ENCODE data around the gene IER3IP1. TPM values are rescaled to one million over a fixed set of nuclear protein-coding genes. Genes with fewer than 3 reads are reported as not detected.
"Not testable (repeated sequence)": the region's sequence is repeated elsewhere in the genome, so short reads cannot be mapped to it uniquely, and the experiment has no call there.

The IER3IP1 gene
- total RNA-seq, 1 experiment from 2014 or later, result 7.6 TPM

DNA sequence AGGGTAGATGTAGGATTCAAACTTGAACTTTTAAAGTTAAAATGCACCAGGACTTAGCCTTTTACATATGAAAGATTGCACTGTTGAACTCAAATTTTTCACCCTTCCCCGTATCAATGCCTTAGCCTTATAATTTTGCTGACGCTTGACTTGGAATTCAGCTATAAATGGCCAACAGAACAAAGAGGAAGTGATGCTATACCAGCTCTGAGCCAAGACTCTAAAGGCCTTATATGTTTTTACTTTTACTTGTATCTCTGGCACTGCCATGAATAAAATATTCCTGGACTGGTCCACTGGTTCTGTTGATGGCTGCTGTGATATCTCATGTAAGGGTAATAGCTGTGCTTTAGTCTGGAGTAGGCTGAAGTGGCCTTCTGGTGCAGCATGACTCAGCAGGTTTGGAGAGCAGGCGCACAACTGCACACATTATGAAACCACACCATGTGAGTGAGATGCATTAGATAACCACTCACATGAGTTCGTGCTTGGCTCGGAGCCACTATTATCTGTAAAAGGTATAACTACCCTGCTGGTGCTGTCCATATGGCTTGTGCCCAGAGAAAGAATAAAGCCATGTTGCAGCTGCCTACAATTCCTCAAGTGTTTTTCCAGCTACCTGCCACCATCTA, 8.4 kb upstream of the IER3IP1 start:
- Histone ChIP-seq H3K14ac (ENCODE audit: insufficient read depth, low read length) (no peak overlapping the region), H4K8ac (replicated peaks; ENCODE audit: insufficient read length, low read depth, low read length) (no peak overlapping the region), H3K79me1 (ENCODE audit: insufficient read depth, low read depth, low read length, poor library complexity, severe bottlenecking) (no peaks in the 10 kb centered on the region), H2BK12ac (ENCODE audit: insufficient read length, low read depth, low read length) (no peak overlapping the region), H2AK5ac (ENCODE audit: insufficient read length, low read length) (no peak overlapping the region), H3K4me1 (ENCODE audit: insufficient read depth, low read length) (no peaks in the 10 kb centered on the region), H2AFZ (ENCODE audit: low read length) (no peak overlapping the region), H2BK5ac (ENCODE audit: insufficient read length, low read length) (no peak overlapping the region), H3K18ac (ENCODE audit: insufficient read length, low read depth, low read length) (no peak overlapping the region), H3K4me2 (ENCODE audit: insufficient read depth, insufficient read length, low read length) (no peak overlapping the region), H3T11ph (ENCODE audit: low read length) (no peak overlapping the region), H3K23ac (ENCODE audit: insufficient read length, low read depth, low read length) (no peak overlapping the region), H2BK15ac (ENCODE audit: low read depth, low read length) (no peak overlapping the region), H3K4ac (ENCODE audit: low read depth, low read length) (no peak overlapping the region), H3K56ac (ENCODE audit: insufficient read length, low read depth, low read length) (no peak overlapping the region), H4K5ac (ENCODE audit: insufficient read length, low read depth, low read length) (no peak overlapping the region), H3K27me3 (ENCODE audit: insufficient read depth, low read length) (no peaks in the 10 kb centered on the region), H2BK20ac (ENCODE audit: low read depth, low read length, poor library complexity, severe bottlenecking) (no peak overlapping the region), H3K23me2 (ENCODE audit: insufficient read length, low read depth, low read length, poor library complexity, severe bottlenecking) (no peaks in the 10 kb centered on the region), H4K20me1 (ENCODE audit: control insufficient read depth, insufficient read depth, insufficient read length) (no peaks in the 10 kb centered on the region), H4K91ac (ENCODE audit: insufficient read length, low read depth, low read length) (no peak overlapping the region), H3K79me2 (ENCODE audit: insufficient read depth, low read length) (no peaks in the 10 kb centered on the region), H2BK120ac (ENCODE audit: low read depth, low read length, poor library complexity, severe bottlenecking) (no peak overlapping the region), H3K9ac (ENCODE audit: extremely low read depth, insufficient read length, low read length) (no peak overlapping the region), H3K27ac (ENCODE audit: insufficient read length, low read depth, low read length) (no peak overlapping the region), H3K9me3 (ENCODE audit: control insufficient read depth, low read depth, low read length) (peaks cover 13% of the 10 kb centered on the region)
- no peak for DNase-seq
- H3K36me3 Mint-ChIP-seq (ENCODE audit: insufficient read depth in 1 of 3, low read depth in 3 of 3), result peaks cover 8 to 21% (median 13%) of the 10 kb centered on the region in 3 experiments
- H3K27ac Mint-ChIP-seq, result no peak overlapping the region
- no peak overlapping the region for H3K4me3 Mint-ChIP-seq
- peaks cover 5 to 11% of the 10 kb centered on the region in 2 experiments for H3K4me1 Mint-ChIP-seq
- no CpG with 5 or more reads among the region's 5 CpGs for WGBS (ENCODE audit: extremely low coverage, insufficient read length, low lambda C conversion rate)
- TF ChIP-seq, protein P1, sequence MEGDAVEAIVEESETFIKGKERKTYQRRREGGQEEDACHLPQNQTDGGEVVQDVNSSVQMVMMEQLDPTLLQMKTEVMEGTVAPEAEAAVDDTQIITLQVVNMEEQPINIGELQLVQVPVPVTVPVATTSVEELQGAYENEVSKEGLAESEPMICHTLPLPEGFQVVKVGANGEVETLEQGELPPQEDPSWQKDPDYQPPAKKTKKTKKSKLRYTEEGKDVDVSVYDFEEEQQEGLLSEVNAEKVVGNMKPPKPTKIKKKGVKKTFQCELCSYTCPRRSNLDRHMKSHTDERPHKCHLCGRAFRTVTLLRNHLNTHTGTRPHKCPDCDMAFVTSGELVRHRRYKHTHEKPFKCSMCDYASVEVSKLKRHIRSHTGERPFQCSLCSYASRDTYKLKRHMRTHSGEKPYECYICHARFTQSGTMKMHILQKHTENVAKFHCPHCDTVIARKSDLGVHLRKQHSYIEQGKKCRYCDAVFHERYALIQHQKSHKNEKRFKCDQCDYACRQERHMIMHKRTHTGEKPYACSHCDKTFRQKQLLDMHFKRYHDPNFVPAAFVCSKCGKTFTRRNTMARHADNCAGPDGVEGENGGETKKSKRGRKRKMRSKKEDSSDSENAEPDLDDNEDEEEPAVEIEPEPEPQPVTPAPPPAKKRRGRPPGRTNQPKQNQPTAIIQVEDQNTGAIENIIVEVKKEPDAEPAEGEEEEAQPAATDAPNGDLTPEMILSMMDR (conservative IDR thresholded peaks at IDR 0.05), result no peak
- peaks cover 28 to 29% of the 10 kb centered on the region in 2 experiments for H3K9me3 Mint-ChIP-seq
- H3K27me3 Mint-ChIP-seq (ENCODE audit: low read depth), result peaks cover 22% of the 10 kb centered on the region

DNA sequence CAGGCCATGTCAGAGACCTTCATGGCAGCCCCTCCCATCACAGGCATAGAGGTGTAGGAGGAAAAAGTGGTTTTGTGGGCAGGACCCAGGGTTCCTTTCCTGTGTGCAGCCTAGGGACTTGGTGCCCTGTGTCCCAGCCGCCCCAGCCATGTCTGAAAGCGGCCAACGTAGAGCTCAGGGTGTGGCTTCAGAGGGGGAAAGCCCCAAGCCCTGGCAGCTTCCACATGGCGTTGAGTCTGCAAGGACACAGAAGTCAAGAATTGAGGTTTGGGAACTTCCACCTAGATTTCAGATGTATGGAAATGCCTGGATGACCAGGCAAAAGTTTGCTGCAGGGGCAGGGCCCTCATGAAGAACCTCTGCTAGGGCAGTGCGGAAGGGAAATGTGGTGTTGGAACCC, 6.0 kb upstream of the IER3IP1 start:
- H3K9ac ChIP-seq (ENCODE audit: extremely low read depth, insufficient read length, low read length); H4K5ac ChIP-seq (ENCODE audit: insufficient read length, low read depth, low read length); H3K27ac ChIP-seq (ENCODE audit: insufficient read length, low read depth, low read length); H2BK120ac ChIP-seq (ENCODE audit: low read depth, low read length, poor library complexity, severe bottlenecking); H3K4me1 ChIP-seq (ENCODE audit: insufficient read depth, low read length); H4K8ac ChIP-seq (replicated peaks; ENCODE audit: insufficient read length, low read depth, low read length); H3K14ac ChIP-seq (ENCODE audit: insufficient read depth, low read length); H2BK15ac ChIP-seq (ENCODE audit: low read depth, low read length); H4K91ac ChIP-seq (ENCODE audit: insufficient read length, low read depth, low read length); H2BK20ac ChIP-seq (ENCODE audit: low read depth, low read length, poor library complexity, severe bottlenecking); H3K4me2 ChIP-seq (ENCODE audit: insufficient read depth, insufficient read length, low read length); H2BK12ac ChIP-seq (ENCODE audit: insufficient read length, low read depth, low read length); H3K4me3 Mint-ChIP-seq; H3T11ph ChIP-seq (ENCODE audit: low read length); H2AK5ac ChIP-seq (ENCODE audit: insufficient read length, low read length); H3K18ac ChIP-seq (ENCODE audit: insufficient read length, low read depth, low read length); H3K4ac ChIP-seq (ENCODE audit: low read depth, low read length); H3K23me2 ChIP-seq (ENCODE audit: insufficient read length, low read depth, low read length, poor library complexity, severe bottlenecking); H2BK5ac ChIP-seq (ENCODE audit: insufficient read length, low read length); H3K79me1 ChIP-seq (ENCODE audit: insufficient read depth, low read depth, low read length, poor library complexity, severe bottlenecking); H3K56ac ChIP-seq (ENCODE audit: insufficient read length, low read depth, low read length); DNase-seq; H2AFZ ChIP-seq (ENCODE audit: low read length); H3K79me2 ChIP-seq (ENCODE audit: insufficient read depth, low read length); H3K23ac ChIP-seq (ENCODE audit: insufficient read length, low read depth, low read length); H4K20me1 ChIP-seq (ENCODE audit: control insufficient read depth, insufficient read depth, insufficient read length); H3K27me3 ChIP-seq (ENCODE audit: insufficient read depth, low read length); H3K27ac Mint-ChIP-seq: not testable (repeated sequence)
- WGBS (ENCODE audit: extremely low coverage, insufficient read length, low lambda C conversion rate), result no CpG with 5 or more reads among the region's 5 CpGs
- peaks cover 29 to 31% of the 10 kb centered on the region in 2 experiments for H3K9me3 Mint-ChIP-seq
- H3K36me3 Mint-ChIP-seq (ENCODE audit: insufficient read depth in 1 of 3, low read depth in 3 of 3), result peaks cover 8 to 21% (median 13%) of the 10 kb centered on the region in 3 experiments
- H3K4me1 Mint-ChIP-seq, result peaks cover 7 to 16% of the 10 kb centered on the region in 2 experiments
- H3K27me3 Mint-ChIP-seq (ENCODE audit: low read depth), result peaks cover 22% of the 10 kb centered on the region
- peaks cover 13% of the 10 kb centered on the region for H3K9me3 ChIP-seq (ENCODE audit: control insufficient read depth, low read depth, low read length)
